GM06990 (cell line): ENCODE measurements around the gene MYH11.

Source experiments
- DNase-seq: peaks from one replicate; pipeline ENCODE4 v3.0.0-alpha.2; 2011; ENCODE audit not compliant: insufficient read length; ENCODE audit errors: extremely low read depth
- H3K27me3 ChIP-seq: replicated peaks from 2 replicates; pipeline ENCODE4 v1.6.0; 2011; ENCODE audit warnings: low read length; ENCODE audit not compliant: control insufficient read depth, insufficient read depth
- H3K36me3 ChIP-seq: 2 replicates; pipeline ENCODE4 v1.5.1; 2011; ENCODE audit warnings: low read length; ENCODE audit not compliant: control insufficient read depth, insufficient read depth
- H3K4me3 ChIP-seq: replicated peaks from 2 replicates; pipeline ENCODE4 v1.5.1; 2011; ENCODE audit warnings: low read depth, mild to moderate bottlenecking, control low read depth, low read length
- TF ChIP-seq, protein P1 (sequence below): IDR thresholded peaks from 2 replicates; pipeline ENCODE4 v1.5.1; 2011; ENCODE audit warnings: low read length, control low read depth, mild to moderate bottlenecking, inconsistent platforms; ENCODE audit not compliant: insufficient read depth, poor library complexity, severe bottlenecking

The MYH11 gene

DNA sequence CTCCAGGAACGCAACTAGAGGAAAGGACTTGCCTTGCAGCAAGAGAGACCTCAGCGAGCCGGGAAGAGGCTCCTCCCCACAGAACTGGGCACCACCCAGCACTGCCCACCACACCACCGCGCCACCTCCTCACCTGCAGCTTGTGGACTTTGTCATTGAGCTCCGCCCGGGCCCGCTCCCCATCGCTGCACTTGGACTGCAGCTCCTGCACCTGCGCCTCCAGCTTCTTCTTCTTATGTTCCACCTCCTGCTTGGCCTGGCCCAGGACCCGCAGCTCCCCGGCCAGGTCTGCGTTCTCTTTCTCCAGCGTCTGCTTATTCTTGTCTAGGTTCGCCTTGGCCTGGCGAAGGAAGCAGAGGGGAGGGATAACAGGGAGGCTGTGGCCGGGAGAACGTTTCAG is 130.1 kb downstream of the MYH11 start:
- DNase-seq = no peak
- TF ChIP-seq, protein P1, sequence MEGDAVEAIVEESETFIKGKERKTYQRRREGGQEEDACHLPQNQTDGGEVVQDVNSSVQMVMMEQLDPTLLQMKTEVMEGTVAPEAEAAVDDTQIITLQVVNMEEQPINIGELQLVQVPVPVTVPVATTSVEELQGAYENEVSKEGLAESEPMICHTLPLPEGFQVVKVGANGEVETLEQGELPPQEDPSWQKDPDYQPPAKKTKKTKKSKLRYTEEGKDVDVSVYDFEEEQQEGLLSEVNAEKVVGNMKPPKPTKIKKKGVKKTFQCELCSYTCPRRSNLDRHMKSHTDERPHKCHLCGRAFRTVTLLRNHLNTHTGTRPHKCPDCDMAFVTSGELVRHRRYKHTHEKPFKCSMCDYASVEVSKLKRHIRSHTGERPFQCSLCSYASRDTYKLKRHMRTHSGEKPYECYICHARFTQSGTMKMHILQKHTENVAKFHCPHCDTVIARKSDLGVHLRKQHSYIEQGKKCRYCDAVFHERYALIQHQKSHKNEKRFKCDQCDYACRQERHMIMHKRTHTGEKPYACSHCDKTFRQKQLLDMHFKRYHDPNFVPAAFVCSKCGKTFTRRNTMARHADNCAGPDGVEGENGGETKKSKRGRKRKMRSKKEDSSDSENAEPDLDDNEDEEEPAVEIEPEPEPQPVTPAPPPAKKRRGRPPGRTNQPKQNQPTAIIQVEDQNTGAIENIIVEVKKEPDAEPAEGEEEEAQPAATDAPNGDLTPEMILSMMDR = no peak
- Histone ChIP-seq H3K4me3 (no peak overlapping the region), H3K36me3 (peaks cover 21% of the 10 kb centered on the region), H3K27me3 (no peaks in the 10 kb centered on the region)

DNA sequence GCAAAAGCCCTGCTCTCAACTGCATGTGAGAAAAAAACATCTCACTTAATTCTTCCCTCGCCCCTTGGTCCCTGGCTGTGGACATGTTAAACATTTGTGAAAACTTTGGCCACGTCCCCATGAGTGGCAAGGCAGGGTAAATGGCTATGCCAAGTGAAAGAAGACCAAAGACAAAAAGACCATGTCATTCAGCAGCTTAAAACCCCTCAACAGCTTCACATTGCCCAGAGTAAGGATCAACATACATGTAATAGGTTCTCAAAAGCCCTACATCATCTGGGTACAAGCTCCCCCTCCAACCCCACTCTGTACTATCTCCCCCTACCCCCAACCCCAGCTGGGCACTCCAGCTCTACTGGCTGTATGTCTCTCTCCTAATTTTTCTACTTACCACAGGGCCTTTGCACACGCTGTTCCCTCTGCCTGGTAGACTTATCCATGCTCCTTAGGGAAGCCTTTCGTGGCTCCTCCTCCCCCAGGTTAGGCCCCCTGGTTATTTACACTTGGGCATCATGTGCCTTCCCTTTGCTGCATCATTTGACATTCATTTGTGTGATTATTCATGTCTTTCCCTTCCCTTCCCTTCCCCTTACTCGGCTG is 131.1 kb downstream of the MYH11 start:
- H3K4me3 ChIP-seq = no peak overlapping the region
- no peak for DNase-seq
- H3K27me3 ChIP-seq = no peaks in the 10 kb centered on the region
- peaks cover 23% of the 10 kb centered on the region for H3K36me3 ChIP-seq
- TF ChIP-seq, protein P1 = no peak

DNA sequence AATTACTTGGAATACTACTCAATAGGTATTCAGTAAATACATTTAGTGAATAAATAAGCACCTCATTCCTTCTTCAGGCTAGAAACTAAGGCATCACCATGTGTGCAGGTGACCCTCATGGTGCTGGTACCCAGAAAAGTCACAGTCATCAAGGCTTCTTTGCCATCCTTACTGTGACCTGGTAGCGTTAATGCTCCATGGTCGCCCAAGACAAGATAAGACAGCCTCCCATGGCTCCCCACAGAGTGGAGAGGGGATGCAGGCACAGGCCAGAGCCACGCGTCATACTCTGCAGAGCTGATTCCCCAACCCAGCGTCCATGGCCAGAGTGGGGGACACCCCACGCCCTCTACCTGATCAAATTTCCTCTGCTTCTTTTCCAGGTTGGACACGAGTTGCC is 133.0 kb downstream of the MYH11 start:
- no peak for DNase-seq
- TF ChIP-seq, protein P1 = no peak
- H3K36me3 ChIP-seq = peaks cover 30% of the 10 kb centered on the region
- H3K27me3 ChIP-seq = no peaks in the 10 kb centered on the region
- H3K4me3 ChIP-seq = no peak overlapping the region

DNA sequence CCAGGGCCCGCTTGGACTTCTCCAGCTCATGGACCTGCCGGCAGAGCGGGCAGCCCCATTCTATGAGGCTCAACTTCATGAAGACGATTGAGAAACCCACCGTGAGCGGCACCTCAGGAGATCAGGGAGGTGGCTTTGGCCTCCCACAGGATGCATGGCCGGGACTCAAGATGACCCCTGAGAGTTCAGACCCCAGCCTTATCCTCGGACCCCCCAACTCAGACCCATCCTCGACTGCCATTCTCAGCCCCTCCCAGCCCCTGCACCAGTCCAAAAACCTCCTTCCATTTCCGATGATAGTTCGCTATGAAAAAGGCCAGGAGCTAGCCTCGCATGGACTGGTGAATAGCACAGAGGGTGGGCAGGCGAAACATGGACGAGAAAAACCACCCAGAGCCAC is 135.8 kb downstream of the MYH11 start:
- Histone ChIP-seq H3K27me3 (no peaks in the 10 kb centered on the region), H3K4me3 (no peak overlapping the region), H3K36me3 (peaks cover 43% of the 10 kb centered on the region)
- TF ChIP-seq, protein P1 = no peak
- DNase-seq = no peak

DNA sequence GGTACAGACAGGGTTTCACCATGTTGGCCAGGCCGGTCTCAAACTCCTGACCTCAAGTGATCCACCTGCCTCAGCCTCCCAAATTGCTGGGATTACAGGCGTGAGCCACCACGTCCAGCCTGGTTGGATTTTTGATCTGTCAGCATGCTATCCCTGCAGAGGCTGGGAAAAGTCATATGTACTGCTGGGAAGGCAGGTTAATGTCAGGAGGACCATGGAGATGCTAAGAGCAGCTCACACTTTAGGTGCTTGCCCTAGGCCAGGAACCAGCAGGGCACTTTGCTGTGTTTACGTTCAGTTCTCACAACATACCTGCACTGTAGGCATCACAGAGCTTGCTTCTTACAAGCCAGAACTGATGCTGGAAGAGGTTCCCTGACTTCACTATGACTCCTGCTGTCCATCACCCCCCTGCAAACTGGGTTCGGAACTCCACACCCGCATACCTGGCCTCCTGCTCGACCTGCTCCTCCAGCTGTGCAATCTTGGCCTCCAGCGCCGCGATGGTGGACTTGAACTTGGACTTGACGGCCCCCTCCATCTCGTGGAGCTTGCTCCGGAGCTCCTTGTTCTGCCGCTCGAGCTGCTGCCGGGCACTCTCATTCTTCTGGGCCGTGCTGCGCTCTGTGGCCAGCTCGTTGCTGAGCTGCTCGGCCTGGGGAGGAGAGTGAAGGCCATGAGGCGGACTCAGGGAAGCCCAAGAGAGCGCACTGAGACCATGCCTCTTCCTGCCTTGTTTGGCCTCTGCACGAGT is 140.0 kb downstream of the MYH11 start:
- Histone ChIP-seq H3K4me3 (no peak overlapping the region), H3K27me3 (no peaks in the 10 kb centered on the region), H3K36me3 (peaks cover 32% of the 10 kb centered on the region)
- DNase-seq = no peak
- TF ChIP-seq, protein P1 = no peak

DNA sequence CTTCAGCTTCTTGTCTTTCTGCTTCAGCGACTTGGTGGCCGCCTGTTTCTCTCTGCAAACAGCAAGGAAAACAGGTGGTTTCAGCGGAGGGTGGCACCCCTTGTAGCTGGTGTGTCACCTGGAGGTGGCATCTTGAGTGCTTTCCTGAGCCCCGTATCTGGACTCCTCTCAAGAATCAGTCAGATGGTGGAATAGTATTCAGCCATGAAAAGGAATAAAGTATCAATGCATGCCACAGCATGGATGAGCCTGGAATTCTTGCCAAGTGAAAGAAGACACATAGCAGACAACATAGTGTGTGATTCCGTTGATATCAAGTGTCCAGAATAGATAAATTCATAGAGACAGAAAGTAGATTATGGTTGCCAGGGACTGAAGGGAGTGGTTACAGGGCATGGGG is 141.6 kb downstream of the MYH11 start:
- DNase-seq = no peak
- Histone ChIP-seq H3K27me3 (no peaks in the 10 kb centered on the region), H3K4me3 (no peak overlapping the region), H3K36me3 (peaks cover 30% of the 10 kb centered on the region)
- TF ChIP-seq, protein P1 = no peak
